ENCODE measurements around the gene F10.
"Not testable (repeated sequence)": the region's sequence is repeated elsewhere in the genome, so short reads cannot be mapped to it uniquely, and the experiment has no call there.

The F10 gene

DNA sequence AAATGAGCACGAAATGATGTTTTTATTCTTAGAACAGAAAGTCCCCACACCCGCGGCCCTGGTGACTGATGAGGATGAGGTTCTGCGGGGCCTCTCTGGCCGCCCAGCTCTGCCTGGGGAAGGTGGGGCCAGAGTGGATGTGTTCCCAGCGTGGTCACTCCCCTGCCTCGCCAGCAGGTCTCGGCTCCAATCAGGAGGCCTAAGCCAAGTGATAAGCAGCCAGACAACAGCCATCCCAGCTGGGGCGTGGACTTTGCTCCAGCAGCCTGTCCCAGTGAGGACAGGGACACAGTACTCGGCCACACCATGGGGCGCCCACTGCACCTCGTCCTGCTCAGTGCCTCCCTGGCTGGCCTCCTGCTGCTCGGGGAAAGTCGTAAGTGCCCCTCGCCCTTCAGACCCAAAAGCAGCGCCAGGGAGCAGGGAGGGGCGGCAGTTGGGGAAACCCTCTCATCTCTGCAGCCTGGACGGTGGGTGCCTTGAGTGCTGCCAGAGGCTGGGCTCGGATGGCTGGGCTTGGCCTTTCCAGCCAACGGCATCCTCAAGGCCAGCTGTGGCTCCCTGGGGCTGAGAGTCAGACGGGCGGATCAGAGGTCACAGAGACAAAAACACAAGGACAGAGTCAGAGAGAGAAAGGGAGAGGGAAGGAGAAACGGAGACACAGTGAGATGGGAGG is at the start of gene F10:
Gene F10 (plus strand): TSS at position 250 of the 676 bp plus-strand sequence. CDS start 57 bp downstream, at position 307.
- DNase-seq, result no peak

DNA sequence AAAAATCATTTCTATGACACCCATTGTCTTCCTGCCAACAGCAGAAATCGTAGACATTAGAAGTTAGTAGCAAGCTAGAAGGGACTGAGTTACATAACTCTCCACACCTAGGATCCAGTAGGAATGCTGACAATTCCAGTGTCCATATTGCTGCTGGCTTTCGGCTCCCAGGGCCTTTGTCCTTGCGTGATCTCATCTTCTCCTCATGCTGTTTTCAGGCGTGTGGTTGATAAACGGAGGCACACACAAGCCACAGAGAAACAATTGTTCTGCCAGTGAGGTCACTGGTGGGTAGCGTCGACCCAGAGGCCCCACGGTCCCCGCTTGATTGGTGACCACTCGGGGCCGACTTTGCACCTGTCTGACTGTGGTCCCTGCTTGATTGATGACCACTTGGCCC is 48.7 kb upstream of the F10 start:
- DNase-seq, result no peak

DNA sequence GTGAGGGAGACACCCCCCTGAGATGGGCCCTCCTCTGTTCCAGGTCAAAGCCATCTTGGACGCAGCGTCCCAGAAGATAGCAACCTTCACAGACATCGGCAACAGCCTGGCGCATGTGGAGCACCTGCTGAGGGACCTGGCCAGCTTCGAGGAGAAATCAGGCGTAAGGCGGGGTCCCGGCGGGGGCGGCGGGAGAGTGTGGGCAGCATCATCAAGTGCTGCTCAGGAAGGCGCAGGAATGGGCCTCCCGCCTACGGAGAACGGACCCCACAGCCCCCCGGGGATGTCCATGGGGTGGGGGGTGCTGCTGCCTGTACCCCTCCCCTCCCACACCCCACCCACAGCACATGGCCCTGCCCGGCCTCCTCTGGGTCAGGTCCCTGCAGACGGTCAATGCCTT is 48.2 kb upstream of the F10 start:
- DNase-seq, result no peak

DNA sequence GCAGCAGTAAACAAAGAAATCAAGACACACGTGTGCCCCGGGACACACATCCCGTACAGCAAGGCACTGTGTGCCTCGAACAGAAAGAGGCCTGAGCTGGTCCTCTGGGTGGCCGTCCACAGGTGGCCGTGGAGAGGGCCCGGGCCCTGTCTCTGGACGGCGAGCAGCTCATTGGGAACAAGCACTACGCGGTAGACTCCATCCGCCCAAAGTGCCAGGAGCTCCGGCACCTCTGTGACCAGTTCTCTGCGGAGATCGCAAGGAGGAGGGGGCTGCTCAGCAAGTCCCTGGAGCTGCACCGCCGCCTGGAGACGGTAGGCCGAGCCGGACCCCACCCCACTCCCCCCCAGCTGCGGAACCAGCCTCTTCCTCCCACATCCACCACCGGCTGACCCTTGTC is 47.7 kb upstream of the F10 start:
- DNase-seq, result no peak

DNA sequence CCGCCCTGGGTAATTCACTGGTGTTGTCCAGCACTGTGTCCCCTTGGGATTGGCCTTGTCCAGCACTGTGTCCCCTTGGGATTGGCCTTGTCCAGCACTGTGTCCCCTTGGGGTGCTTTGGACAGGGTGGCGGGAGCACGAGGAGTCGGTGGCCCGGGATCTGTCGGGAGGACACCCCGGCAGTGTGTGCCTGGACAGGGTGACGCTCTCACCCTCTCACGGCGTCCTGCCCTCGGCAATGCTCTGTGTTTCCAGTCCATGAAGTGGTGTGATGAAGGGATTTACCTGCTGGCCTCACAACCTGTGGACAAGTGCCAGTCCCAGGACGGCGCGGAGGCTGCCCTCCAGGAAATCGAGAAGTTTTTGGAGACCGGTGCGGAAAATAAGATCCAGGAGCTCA is 46.9 kb upstream of the F10 start:
- no peak for DNase-seq

DNA sequence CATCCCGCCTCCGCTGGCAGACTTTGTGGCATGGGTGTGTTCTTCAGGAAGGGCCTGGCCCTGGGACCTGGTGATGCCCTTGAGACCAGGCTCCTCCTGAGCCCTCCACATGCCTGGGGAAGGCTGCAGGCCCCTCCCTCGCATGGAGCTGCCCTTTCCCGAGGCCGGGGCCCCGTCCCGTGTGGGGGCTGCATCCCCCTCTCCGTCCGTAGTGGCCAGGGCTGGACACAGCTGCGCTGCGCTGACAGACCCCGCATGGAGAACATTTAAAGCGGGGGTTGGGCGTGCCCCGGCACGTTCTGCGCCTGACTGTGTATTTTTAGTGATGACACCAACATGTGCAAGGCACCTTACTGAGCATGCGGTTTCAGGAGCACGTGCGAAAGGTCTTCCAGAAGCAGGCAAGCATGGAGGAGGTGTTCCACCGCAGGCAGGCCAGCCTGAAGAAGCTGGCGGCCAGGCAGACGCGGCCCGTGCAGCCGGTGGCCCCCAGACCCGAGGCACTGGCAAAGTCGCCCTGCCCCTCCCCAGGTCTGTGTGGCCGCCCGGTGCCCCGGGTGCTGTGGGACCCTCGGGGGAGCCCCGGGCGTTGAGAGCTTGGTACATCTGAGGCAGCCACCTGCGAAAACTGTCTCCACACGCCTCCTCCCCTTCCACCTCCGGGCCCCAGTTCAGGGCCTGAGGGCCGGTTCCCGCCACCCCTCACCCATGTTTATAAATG is 45.8 kb upstream of the F10 start:
- DNase-seq, result no peak

DNA sequence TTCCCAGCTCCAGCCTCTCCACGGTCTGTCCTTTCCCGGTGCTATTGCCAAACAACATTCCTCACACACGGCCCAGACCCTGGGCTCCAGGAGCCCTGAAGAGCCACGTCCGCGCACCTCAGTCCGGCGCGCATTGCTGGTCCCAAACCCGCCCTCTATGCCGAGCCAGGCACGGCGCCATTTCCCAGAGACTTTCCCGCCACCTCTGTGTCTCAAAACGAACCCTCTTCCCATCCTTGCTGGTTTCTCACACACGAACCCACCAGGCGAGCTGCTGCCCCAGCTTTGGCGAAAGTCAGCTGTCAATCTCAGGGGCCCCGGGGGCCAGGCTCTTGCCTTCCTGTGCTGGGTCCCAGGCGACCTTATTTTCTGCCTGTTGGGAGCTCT is 45.0 kb upstream of the F10 start:
- no peak for DNase-seq

DNA sequence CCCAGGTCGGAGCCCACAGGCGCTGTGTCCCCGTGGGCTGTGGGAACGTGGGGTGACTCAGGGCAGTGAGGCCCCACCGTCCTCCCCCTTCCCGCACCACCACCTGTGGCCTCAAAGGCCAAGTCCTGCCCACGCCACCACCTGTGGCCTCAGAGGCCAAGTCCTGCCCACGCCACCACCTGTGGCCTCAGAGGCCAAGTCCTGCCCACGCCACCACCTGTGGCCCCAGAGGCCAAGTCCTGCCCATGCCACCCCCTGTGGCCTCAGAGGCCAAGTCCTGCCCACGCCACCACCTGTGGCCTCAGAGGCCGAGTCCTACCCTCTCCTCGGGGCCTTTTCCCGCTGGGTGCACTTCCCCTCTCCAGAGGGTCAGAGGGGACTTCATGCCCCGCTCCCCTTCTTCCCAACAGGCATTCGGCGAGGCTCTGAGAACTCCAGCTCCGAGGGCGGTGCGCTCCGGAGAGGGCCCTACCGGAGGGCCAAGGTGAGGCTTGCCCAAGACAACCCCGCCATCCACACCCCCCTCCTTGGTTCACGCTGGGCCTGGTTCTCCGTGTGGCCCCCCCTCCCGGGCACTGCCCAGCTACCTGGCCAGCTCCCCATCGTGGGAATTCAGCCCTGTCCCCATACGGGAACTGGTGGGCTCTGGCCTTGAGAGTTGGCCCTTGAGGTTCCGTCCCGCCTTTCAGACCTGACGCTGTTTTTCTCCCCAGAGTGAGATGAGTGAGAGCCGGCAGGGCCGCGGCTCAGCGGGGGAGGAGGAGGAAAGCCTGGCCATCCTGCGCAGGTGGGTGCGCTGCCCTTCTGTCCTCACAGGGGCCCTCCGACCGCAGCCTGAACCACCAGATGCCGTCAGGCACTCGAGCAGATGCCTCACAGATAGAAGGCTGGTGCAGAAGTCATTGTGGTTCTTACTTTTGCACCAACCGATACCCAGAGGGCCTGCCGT is 44.4 kb upstream of the F10 start:
- DNase-seq, result no peak

DNA sequence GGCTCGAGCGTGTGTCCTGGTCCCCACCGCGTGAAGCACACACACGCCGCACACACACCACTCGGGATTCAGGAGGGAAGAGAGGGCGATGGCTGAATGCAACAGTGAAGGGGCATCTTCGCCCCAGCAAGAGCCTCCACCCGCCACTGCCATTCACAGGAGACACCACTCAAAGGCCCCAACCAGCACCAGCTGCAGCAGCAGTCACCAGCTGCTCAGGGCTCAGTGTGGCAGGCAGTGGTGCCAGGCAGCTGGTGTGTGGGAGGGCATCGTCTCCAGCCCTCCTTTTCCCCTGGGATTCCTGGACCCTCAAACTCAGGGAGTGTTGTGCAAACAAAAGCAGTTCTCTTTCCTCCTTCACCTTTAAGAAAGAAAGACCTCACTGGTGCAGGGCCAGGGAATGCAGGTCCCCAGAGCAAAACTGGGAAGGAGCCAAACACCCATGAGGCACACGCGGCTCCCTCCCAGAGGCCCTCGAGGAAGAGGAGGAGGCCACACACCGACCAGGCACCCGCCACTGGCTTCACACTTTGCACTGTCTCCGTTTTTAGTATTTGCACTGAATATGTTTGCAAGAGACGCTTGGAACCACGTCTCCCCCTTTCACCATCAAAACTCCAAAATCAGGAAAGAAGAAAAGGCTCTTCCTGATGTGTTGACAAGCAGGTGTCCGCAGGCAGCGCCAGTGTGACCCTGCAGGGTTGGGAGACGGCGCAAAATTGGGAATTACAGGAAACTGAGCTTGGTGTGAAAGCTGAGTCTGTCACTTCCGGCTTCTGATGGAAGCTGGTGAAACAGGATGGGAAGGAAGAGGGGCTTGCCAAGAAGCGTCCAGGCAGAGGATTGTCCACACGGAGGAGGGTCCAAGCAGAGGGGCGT is 43.5 kb upstream of the F10 start:
- no peak for DNase-seq

DNA sequence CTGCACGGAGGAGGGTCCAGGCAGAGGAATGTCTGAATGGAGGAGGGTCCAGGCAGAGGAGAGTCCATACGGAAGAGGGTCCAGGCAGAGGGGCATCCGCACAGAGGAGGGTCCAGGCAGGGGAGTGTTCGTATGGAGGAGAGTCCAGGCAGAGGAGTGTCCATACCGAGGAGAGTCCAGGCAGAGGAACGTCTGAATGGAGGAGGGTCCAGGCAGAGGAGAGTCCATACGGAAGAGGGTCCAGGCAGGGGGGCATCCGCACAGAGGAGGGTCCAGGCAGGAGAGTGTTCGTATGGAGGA is 42.9 kb upstream of the F10 start:
- not testable (repeated sequence) for DNase-seq

DNA sequence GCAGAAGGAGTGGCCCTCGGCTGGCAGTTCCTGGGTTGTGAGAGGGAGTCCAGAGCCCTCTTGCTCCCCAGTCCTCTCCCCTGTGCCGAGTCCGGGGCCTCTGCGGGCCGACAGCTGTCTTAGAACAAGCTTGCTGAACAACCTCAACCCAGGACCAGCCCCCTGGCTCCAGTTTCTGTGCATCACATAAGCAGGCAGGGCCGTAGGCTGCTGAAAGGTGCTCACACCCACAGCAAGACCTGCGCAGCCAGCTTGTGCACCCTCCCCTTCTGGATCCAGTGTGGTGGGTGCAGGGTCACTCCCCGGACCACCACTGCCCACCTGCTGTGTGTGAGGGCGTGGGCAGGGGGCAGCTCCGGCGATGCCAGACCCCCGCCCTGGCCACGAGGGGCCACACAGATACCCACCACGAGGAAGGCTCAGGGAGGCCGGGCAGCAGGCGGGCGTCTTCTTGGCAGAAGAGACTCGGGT is 42.2 kb upstream of the F10 start:
- no peak for DNase-seq

DNA sequence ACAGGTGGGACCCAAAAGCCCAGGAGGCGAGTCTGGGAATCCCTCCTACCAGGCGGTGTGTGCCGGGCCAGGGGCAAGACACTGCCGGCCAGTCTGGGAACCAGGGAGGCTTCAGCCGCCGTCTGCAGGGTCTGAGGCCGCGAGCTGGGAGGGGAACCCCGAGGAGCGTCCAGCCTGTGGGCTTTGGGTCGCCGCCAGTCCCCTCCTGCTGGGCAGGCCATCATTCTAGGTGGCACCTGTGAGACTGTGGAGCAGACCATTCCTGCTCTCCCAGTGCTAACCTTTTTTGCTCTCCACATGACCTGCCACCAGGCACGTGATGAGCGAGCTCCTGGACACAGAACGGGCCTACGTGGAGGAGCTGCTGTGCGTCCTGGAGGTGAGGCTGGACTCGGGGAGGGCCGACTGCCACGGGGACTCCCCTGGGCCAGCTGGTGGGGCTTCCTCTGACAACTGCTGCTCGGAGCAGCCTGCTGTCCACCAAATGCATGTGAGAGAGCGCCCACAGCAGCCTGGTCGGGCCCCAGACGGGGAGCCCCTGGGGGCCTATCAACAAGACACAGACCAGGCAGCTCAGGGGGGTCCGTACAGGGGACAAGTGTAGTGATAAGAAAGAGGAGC is 41.6 kb upstream of the F10 start:
- no peak for DNase-seq

DNA sequence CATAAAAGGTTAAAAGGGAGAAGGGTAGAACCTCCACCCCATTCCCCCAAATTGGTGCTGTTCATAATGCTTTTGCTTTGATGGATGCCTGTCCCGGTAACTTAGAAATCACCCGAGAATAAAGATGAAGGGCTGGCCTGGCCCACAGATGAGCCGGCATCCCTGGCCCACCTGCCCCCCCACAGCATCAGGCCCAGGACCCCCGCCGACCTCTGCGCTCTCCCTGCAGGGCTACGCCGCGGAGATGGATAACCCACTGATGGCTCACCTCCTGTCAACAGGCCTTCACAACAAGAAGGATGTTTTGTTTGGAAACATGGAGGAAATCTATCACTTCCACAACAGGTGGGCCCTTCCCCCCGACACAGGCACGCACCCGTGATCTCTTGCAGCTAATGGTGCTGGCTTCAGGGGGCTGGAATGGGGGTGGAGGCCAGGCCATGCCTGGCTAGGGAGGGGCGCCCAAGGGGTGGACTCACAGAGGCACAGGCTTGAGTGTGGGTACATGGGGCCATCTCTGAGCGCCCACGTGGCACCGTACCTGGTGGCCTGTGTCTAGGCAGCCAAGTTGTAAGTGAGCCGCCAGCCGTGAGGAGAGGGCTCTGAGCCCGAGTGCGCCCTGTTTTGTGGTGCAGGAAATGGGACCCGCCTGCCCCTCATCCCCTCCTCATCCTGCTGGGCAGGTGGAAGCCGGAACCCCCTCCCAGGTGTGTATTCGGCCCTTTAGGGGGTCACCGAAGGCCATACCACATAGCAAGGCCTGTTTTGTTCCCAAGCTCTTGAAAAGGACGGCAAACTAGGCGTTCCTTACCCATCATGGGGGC is 40.2 kb upstream of the F10 start:
- no peak for DNase-seq

DNA sequence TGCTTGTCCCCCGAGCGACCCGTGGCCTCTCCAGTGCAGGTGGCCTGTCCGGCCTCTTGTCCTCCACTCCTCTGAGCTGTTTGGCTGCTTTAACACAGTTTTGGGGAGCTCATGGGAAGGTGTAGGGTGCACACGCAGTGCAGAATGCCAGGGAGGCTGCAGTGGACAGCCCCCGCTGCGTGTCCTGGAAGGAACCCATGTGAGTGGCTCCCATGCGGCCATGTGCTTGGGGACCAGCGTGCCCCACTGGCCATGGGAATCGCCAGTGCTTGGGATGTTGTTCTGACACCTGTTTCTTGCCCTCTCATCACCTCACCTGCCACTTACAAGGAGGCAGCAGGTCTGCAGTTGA is 39.6 kb upstream of the F10 start:
- no peak for DNase-seq

DNA sequence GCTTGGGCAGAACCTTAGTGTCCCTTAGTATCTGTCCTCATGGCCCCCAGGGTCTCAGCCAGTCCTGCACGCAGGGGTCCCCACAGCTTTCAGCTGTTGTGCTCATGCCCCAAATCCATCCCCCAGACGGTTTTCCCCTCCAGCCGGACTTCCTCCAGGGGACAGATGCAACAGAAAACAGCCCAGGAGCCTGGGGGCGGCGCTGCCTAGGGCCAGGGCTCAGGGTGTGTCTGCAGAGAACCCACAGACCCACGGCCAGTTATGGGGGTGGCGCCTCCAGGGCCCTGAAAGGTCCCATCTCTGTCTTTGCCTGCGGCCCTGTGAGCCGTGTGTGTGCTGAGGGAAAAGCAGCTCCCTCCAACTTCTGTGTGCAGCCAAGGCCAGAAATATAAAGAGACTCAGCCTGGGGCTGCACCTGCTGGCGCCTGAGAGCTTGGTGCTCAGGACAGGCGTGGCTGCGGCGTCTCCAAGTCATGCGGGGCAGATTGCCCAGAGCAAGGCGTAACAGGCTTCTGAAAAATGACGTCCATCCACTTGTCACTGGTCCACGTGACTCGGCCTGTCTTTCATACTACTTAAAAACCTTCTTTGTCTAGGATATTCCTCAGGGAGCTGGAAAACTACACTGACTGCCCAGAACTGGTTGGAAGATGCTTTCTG is 39.1 kb upstream of the F10 start:
- DNase-seq, result no peak

DNA sequence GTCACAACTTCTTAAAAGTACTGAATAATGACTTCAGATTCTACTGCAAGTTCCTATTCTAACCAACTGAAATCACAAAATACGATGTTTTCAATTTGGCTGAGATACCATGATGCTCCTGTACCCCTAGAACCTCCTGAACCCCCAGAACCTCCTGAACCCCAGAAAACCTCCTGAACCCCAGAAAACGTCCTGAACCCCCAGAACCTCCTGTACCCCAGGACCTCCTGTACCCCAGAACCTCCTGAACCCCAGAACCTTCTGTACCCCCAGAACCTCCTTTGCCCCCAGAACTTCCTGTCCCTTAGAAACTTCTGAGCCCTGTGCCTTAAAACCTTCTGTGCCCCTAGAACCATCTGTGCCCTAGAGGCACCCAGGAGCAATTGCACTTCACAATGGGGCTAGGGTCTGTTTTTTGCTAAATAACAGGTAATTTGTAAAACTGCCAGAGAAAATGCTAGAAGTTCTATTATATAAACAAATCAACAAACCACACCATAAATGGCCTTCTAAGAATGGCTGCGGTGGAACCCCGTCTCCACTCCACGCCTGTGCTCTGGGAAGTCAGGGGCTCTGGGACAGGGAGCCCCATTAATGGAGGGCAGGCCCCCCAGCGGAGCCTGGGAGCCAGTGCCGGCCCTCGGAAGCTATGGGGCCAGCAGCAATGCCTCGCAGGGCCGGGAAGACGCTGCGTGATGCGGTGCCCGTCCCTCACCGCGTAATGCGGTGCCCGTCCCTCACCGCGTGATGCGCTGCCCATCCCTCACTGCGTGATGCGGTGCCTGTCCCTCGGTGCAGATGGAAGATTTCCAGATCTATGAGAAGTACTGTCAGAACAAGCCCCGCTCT is 38.3 kb upstream of the F10 start:
- DNase-seq, result no peak

DNA sequence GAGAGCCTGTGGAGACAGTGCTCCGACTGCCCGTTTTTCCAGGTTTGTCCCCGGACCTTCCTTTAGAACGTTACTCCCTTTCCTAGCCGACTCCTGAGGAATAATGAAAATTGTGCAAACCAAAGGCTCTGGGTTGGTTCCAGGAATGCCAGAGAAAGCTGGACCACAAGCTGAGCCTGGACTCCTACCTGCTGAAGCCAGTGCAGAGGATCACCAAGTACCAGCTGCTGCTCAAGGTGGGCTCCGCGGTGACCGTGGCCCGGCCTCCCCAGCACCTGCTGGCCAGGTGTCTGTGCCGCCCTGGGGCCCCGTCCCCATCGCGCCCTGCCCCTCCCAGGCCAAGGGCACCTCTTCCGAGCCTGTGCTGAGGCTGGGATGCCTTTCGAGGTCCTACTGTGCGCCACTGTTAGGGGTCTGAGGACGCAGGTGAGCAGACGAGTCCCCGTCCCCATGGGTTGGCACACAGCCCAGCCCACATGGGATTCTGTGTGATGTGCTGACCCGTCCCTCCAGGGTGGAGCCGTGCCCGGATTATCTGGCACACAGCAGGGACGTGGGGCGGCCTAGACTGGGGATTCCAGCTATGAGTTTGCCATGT is 37.6 kb upstream of the F10 start:
- DNase-seq, result no peak

DNA sequence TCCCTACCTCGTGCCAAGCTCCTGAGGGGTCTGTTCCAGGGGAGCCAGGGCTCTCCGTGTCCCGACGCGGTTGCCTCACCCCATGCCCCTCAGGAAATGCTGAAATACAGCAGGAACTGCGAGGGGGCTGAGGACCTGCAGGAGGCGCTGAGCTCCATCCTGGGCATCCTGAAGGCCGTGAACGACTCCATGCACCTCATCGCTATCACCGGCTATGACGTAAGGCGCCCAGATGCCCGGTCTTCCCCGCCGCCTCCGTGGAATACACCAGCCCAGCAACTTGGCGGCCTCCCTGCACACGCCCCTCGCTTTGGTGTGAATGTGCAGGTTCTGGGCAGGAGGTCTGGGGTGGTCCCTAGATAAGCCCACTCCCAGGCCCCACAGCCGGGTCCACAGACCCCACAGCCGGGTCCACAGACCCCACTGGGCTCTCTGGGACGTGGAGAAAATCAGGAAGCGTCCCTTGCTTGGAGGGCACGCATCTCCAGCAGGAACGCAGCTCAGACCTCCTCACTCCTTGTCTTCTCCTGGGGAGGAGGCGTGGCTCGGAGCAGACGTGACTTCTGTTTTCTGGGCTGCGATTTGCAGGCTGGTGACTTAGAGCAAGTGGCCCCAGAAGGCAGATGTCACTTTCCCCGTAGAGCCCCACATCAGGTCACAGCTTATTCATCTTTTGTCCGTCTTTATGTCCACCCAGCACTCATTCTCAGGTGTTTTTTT is 36.4 kb upstream of the F10 start:
- DNase-seq, result no peak
